SW480 (cell line): ENCODE measurements around the gene COBLL1.
A peak's percentile ranks its signal among the peaks of the same experiment; 100 is the strongest.
"Not testable (repeated sequence)": the region's sequence is repeated elsewhere in the genome, so short reads cannot be mapped to it uniquely, and the experiment has no call there.

Experiments
- DNase-seq: peaks from one replicate; pipeline ENCODE4 v3.0.0-alpha.2; 2016; ENCODE audit warnings: low spot score

Gene COBLL1

DNA sequence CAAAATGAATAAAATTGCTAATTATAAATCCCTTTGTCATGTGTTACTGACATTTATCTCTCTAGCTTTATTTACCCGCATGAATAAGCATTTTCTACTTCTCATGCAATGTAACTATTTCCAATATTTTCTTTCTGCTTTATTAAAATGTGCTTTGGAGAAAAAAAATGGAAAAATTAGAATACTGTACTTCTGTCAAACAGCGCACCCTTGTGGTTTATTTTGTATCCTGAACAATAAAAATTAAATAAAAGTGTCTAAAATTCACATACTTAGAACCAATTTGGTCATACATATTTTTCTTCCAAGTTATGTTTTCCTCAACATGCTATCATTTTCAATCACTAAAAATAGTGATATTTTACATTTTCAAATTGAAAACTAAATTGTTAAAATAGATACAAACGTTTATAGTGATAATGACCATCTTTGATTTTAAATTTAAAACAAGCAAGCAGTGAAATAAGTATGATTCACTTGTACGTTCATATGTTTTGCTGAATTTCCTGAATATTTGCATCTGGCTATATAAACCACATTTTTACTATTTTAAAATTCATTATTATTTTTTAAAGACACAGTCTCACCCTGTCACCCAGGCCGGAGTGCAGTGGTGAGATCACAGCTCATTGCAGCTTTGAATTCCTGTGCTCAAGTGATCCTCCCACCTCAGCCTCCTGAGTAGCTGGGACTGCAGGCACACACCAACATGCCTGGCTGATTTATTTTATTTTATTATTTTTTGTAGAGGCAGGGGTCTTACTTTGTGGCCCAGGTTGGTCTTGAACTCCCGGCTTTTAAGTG lies 124.4 kb downstream of the COBLL1 start:
- no peak for DNase-seq

GRCh38 chr2:164714471-164714870 lies 127.2 kb downstream of the COBLL1 start:
- no peak for DNase-seq

DNA sequence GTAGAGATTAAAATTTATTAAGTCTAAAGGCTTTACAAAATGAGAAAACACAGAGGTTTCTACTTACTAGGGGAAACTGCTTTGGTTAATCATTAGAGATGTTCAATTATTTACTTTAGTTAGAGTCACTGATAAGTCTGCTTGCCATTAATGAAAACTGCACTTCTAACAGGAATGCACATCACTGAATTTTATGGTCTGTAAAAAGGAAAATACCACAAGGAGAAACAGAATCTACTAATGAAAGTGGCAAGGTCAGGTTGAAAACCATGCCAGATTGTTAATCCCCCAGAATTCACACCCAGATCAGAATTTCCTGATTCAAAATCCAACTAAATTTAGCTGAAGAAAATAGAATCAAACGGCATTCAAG lies 129.9 kb downstream of the COBLL1 start:
- DNase-seq = no peak

DNA sequence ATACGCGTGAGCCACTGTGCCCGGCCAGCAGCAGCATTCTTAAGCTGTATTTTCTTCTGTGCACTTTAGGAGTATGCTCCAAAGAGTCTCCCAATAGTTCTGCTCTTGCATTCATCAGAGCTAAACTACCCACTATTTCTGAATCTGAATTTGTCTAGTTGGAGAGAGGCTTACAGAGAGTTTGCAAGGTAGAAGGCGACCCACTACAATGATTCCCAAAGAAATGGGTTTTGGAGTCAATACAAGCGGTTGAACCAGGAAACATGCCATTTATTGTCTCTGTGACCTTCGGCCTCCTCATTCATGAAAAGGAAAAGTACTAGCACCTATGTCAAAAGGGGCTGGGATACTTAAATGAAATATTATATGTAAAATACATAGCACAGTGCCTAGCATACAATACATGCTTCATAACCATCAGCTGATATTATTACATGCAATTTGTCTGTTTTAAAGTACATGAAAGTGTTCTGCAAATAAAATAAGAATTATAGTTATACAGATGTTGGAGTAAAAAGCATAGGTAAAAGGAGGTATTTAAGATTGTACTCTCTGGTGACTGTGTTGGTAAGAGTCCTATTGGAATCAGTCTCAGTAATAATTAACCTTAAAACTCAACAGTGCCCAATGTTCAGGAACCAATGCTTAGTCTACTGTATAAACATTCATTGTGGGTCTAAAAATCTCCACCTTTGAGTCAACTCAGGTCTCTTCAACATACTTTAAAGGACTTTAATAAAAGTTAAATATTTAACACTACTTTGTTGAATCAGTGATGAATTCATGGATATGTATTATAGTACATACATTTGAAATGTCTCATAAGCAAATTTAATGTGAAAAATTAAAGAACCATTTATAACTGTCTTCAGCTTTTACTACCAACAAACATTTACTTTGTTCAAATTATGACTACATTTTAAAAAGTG lies 130.5 kb downstream of the COBLL1 start:
- no peak for DNase-seq

GRCh38 chr2:164710252-164710836 lies 131.3 kb downstream of the COBLL1 start:
- DNase-seq = not testable (repeated sequence)

- DNase-seq = no peak
Measured at GRCh38 chr2:164706522-164706921, 135.1 kb downstream of the COBLL1 start.

DNA sequence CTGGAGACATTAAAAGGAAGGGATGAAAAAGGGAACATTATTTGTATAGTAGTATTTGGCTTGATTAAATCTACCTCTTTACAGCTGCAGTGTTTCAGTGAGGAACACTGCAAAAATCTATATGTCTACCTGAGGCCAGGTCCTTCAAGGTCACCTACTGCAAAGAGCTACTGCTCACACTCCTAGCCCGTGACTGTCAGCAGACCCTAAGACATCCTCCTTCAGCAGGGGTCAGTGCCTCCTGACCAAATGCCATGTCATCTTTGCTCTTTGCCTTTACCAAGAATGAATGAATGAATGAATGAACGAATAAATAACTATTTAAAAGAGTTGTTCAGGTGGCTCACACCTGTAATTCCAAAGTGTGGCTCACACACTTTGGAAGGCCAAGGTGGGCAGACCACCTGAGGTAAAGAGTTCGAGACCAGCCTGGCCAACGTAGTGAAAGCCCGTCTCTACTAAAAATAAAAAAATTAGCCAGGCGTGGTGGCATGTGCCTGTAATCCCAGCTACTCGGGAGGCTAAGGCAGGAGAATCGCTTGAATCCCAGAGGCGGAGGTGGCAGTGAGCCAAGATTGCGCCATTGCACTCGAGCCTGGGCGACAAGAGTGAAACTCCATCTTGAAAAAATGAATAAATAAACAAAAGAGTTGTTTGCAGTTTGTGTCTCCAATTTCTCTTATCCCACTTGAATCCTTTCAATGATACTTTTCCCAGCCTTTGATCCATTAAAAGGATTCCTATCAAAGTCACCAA lies 136.0 kb downstream of the COBLL1 start:
- no peak for DNase-seq

- no peak for DNase-seq
Measured at GRCh38 chr2:164703915-164704706, 137.5 kb downstream of the COBLL1 start.

DNA sequence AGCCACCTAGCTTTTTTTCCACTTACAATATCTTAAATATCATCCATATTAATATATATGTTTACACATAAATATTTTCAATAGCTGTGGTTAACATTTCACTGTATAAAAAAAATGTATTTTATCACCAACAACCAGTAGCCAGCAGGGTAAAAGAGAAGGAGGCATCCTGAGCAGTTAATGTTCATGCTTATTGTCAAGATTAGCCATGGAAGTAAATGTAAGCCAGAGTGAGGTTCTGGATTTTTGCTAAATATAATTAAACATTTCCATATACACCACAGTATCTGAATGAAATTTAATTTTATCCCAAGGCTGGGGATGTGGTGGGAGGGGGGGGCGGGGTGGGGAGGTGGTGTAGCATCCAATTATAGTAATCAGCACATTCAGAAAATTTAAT lies 140.1 kb downstream of the COBLL1 start:
- no peak for DNase-seq

- no peak for DNase-seq
Measured at GRCh38 chr2:164700390-164700789, 141.2 kb downstream of the COBLL1 start.

DNA sequence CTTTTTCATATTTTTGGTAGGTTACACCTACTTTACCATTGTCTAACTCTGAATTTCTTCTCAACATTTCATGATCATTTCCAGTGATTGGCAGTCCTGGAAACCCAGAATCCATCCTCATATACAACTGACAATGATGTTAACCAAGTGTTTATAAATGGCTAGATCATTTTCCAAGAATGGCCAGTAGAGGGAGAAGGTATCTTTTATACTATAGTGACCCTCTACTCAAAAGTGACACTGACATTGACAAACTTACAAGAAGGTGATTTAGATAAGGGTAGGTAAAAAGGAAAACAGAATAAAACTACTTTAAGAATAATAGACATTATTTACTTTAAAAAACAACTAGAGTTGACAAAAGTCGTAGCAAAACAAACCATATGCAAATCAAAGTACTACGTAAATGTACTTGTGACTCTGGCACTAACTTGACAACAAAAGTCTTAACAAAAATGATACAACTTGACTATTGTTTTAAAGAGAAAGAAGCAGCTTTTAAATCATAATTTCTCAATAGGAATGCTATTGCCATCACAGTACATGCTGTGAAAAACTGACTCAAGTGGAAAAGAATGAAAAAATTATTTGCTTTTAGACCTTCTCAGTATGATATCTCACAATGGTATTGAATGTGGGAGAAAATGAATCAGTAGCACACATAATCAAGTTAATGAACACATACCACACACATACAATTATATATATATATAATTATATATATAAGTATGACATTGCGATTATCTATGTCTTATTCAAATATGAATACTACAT lies 143.7 kb downstream of the COBLL1 start:
- DNase-seq = peak; percentile 11

GRCh38 chr2:164696634-164697033 lies 145.0 kb downstream of the COBLL1 start:
- DNase-seq = no peak

DNA sequence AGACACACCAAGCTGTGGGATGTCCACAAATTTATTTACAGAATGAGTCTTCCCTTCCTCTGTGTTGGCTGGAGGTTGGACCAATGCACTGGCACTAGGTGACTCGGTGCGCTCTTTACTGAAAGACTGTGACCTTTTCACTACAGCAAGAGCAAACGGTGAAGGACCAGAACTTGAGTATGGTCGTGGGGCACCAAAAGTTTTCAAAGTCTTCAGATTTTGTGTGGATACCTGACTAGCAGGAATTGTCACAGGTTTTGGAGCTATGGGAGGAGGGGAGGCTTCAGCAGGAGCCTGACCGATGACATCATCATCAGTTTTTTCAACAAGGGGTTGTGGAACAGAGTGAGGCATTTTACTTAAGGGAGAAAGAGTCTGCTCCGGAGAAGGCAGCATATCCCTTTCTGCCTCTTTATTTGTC lies 147.3 kb downstream of the COBLL1 start:
- no peak for DNase-seq

DNA sequence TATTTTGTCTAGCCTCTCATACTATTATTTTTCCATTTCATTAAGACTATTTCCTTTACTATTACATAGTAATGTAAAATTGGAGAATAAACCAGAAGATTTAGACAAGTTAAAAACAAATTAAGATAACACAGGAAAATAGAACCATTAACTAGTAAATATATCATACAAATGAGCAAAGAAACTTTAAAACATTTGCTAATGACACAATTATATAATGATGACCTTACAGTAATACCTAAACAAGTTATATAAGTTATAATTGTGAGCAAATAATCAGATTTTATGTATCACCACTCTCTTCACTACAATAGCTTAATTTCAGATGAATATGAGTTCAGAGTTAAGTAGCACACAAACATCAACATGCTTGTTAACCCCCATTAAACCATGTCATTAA lies 147.8 kb downstream of the COBLL1 start:
- no peak for DNase-seq

DNA sequence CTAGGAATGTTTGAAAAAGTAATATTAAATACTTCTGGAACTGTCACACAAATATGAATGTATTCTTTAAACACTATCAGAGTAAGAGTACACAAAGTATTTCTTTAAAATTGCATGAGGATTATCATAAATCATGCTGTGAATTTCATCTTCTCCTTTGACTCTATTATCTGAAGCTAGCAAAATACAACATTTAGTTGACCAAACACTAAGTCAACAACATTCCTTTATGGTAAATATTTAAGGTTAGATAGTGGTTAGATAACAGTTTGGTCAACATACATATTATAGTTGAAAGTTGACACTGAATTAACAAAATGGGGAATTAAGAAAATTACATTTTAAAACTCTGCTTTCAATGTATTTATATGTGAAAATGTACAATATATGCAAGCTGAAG lies 148.2 kb downstream of the COBLL1 start:
- DNase-seq = no peak

DNA sequence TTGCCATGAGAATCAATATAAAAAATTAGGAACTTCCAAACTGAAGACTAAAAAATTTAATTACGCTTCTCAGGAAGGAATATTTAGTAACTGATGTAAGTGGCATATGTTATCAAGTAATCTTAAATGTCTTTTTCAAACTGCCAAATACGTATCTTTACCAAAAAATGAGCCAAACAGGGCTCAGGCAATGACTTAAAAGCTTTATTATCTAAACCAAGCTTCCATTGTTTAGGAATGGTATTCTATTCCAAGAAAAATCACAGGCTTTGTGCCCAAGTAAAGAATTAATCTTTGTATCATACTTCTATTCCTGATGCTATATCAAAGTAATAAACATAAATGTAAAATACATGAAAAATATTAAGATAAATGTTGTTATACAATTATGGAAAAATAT lies 148.7 kb downstream of the COBLL1 start:
- DNase-seq = no peak

- no peak for DNase-seq
Measured at GRCh38 chr2:164692114-164692513, 149.5 kb downstream of the COBLL1 start.

- no peak for DNase-seq
Measured at GRCh38 chr2:164691346-164691887, 150.2 kb downstream of the COBLL1 start.

- DNase-seq = no peak
Measured at GRCh38 chr2:164690361-164690760, 151.3 kb downstream of the COBLL1 start.

- no peak for DNase-seq
Measured at GRCh38 chr2:164688896-164689419, 152.7 kb downstream of the COBLL1 start.
